HL-60 (cell line): ENCODE results near the gene MEP1B.

Experiments used
- CTCF ChIP-seq: IDR thresholded peaks from one replicate; pipeline ENCODE4 v1.5.1; 2011; ENCODE audit warnings: low read length, control low read depth, inconsistent platforms; ENCODE audit not compliant: insufficient read depth
- GABPA ChIP-seq: IDR thresholded peaks from 2 replicates; pipeline ENCODE4 v1.6.1; 2012; ENCODE audit warnings: low read depth
- POLR2AphosphoS5 ChIP-seq: IDR thresholded peaks from 2 replicates; pipeline ENCODE4 v1.6.1; 2012; ENCODE audit warnings: low read depth
- REST ChIP-seq: IDR thresholded peaks from 2 replicates; pipeline ENCODE4 v1.6.1; 2012; ENCODE audit warnings: low read depth; ENCODE audit not compliant: insufficient replicate concordance
- SPI1 ChIP-seq: IDR thresholded peaks from 2 replicates; pipeline ENCODE4 v1.6.1; 2012; ENCODE audit warnings: low read depth, mild to moderate bottlenecking, borderline replicate concordance

- TF ChIP-seq CTCF (no peak), POLR2AphosphoS5 (no peak), REST (no peak), GABPA (no peak), SPI1 (no peak)
Observed at GRCh38 chr18:32258558-32259204, 68.8 kb downstream of the MEP1B start.
